ENCODE measurements around the gene ZPR1.

DNA sequence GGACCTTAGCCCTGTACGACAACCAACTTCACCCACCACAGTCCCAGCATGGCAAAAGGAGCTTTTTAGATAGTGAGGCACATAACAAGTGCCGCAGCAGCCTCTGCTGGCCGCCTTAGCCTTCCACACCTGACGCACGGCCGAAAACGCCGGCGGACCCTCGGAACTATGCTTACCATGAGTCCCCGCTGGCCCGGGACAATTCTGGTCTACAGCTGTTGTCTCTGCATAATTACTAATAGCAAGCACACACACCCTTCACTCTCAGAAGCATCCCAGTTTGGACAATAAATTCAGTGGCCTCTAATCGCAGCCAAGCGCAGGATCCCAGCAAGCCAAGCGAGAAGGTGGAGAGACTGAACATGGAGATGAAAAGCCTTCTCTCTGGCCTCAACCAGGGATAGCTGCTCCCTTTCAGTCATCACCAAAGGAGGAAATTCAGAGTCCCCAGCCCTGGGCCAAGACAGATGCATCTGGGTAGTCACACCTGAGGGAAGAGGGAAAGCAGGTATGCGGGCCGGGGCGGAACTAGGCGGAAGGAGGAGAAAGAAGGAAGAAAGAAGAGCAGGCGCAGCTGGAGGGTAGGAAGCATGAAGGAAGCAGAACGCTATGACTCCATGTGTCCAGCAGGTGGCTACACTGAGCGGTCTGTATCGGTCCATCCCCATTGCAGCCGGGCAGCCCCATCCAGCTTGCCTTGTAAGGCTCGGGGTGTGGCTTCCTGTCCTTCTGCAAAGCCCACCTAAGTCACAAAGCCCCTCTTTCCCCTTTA, 55.4 kb downstream of the ZPR1 start:
- TF ChIP-seq, protein P1, sequence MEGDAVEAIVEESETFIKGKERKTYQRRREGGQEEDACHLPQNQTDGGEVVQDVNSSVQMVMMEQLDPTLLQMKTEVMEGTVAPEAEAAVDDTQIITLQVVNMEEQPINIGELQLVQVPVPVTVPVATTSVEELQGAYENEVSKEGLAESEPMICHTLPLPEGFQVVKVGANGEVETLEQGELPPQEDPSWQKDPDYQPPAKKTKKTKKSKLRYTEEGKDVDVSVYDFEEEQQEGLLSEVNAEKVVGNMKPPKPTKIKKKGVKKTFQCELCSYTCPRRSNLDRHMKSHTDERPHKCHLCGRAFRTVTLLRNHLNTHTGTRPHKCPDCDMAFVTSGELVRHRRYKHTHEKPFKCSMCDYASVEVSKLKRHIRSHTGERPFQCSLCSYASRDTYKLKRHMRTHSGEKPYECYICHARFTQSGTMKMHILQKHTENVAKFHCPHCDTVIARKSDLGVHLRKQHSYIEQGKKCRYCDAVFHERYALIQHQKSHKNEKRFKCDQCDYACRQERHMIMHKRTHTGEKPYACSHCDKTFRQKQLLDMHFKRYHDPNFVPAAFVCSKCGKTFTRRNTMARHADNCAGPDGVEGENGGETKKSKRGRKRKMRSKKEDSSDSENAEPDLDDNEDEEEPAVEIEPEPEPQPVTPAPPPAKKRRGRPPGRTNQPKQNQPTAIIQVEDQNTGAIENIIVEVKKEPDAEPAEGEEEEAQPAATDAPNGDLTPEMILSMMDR (IDR thresholded peaks at IDR 0.05) = peak; percentile 68 to 90 (median 80)
- no peak for TF ChIP-seq POLR2A (IDR thresholded peaks at IDR 0.05)
